Measurements from ENCODE around the gene GUCY1A1.
"Not testable (repeated sequence)": the region's sequence is repeated elsewhere in the genome, so short reads cannot be mapped to it uniquely, and the experiment has no call there.

GUCY1A1 gene

GRCh38 chr4:155666344-155667221 is at the start of gene GUCY1A1:
Gene GUCY1A1 (plus strand): TSS chr4:155666848. CDS start chr4:155696868, 30,020 bp downstream.
- DNase-seq (ENCODE audit: low read depth in 2 of 2), result no peak

GRCh38 chr4:155617296-155617695 is 49.4 kb upstream of the GUCY1A1 start:
- DNase-seq (ENCODE audit: low read depth in 2 of 2), result no peak

DNA sequence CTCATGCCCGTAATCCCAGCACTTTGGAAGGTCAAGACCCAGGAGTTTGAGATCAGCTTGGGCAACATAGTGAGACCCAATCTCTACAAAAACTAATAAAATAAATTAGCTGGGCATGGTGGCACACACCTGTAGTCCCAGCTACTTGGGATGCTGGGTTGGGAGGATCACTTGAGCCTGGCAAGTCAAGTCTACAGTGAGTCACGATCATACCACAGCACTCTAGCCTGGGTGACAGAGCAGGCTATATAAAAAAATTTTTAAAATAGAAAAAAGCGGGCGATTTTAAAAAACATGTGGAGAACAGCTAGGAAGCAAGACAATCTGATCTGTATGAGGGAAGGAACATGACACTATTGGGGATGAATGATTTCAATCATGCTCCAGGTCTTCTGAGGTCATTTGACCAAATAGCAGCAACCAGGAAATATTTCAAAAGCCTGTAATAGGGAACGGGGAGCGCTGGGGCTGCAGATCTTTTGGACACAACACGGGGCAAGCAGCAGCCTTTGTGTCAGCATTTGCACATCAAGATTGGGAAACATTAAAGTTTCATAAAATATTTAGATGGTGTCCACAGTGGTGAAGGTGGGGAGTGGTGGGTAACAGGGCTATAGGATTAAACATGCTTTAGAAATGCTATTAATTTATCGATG is 48.3 kb upstream of the GUCY1A1 start:
- DNase-seq (ENCODE audit: low read depth in 2 of 2), result no peak

- DNase-seq (ENCODE audit: low read depth in 2 of 2), result no peak
These were observed 46.0 kb upstream of the GUCY1A1 start for GRCh38 chr4:155620637-155621036.

GRCh38 chr4:155624478-155624877 is 42.2 kb upstream of the GUCY1A1 start:
- no peak for DNase-seq (ENCODE audit: low read depth in 2 of 2)

- no peak for DNase-seq (ENCODE audit: low read depth in 2 of 2)
These were observed 40.1 kb upstream of the GUCY1A1 start for GRCh38 chr4:155626561-155626960.

DNA sequence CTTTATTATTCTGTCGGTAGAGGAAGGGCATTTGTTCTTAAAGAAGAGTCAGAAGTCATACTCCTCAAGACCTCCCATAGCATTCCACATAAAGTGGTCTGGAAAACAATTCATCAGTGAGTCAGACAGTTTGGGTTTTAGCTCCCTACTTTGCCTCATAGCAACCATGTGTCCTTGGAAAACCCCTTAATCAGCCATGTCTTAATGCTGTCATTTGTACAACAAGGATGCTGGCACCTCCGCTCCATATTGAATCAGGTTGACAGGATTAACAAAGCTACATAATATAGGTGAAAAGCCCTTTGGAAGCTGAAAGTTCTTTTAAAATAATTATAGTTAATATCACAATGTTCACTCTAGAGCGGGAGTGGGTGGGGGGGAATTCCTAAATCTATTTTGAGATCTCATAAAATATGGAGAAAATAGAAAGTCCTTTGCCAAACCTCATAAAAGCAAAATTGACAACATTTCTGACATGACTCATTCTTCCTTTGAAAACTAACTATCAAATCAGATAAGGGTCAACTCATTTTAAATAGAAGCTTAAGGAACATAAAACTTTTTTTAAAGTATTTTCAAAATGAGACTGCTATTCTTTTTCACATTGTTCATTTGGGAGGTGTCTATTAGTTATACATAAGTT is 37.3 kb upstream of the GUCY1A1 start:
- no peak for DNase-seq (ENCODE audit: low read depth in 2 of 2)

DNA sequence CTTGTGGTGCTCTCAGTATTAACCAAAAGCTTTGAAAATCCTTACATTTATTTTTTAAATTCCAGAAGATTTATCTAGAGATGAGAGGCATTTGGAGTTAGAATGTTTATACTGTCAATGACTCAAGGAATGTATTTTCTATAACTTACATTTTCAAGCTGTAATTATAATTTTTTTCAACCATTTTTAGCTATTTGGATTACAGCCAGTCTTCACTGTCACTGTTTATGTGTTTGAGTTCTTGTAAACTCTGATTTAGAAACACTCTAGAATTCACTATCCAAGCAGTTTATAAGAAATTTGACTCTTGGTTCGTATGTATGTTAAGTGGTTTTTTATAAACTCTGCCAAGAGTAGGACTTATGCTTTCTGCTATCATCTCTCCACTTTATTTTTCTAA is 36.7 kb upstream of the GUCY1A1 start:
- no peak for DNase-seq (ENCODE audit: low read depth in 2 of 2)

DNA sequence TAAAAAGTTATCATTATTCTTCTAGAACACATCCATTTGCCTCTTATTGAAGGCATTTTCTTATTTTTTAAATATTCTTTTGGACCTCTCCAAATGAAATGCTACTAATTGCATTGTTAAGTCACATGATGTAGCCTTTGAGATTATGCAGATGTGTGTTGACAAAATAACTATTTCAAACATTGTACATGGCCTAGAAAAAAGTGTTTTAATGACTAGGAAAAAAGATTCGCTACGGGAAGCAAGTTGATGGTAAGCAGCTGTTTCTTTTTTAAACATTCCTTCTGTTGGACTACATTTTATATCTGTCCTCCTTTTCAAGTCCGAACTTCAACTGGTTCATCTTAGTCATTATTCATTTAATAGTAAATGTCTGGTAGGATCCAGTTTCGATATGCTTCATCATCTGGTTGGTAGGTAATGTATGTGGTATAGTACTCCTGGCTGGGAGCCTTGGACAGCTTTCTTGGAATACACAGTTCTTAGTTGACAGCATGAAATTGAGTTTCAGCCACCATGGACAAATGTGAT is 34.3 kb upstream of the GUCY1A1 start:
- no peak for DNase-seq (ENCODE audit: low read depth in 2 of 2)

- no peak for DNase-seq (ENCODE audit: low read depth in 2 of 2)
These were observed 28.3 kb upstream of the GUCY1A1 start for GRCh38 chr4:155638195-155638965.

GRCh38 chr4:155639704-155640523 is 26.7 kb upstream of the GUCY1A1 start:
- DNase-seq (ENCODE audit: low read depth in 2 of 2), result no peak

DNA sequence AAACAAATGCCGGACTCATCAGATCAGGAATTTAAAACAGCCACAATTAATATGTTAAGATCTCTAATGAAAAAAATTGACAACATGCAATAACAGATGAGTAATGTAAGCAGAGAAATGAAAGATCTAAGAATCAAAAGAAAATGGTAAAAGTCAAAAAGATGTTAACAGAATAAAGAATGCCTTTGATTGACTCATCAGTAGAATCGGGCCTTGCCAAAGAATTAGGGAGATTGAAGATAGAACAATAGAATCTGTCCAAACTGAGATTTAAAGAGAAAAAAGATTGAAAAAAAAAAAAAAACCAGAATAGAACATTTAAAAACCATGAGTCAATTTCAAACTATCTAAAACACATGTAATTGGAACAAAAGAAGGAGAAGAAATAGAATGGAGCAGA is 25.9 kb upstream of the GUCY1A1 start:
- DNase-seq (ENCODE audit: low read depth in 2 of 2), result no peak

DNA sequence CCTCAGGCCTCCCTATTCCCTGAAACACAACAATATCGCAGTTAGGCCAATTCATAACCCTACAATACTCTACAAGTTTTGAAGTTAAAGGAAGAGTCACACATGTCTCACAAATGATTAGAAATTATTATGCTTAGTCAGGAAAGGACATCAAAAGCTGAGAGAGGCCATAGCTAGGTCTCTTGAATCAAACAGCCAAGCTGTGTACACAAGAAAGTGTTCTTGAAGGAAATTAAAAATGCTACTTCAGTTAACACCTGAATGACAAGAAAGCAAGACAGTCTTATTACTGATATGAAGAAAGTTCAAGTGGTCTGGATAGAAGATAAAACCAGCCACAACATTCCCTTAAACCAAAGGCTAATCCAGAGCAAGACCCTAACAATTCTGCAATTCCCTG is 23.6 kb upstream of the GUCY1A1 start:
- no peak for DNase-seq (ENCODE audit: low read depth in 2 of 2)

DNA sequence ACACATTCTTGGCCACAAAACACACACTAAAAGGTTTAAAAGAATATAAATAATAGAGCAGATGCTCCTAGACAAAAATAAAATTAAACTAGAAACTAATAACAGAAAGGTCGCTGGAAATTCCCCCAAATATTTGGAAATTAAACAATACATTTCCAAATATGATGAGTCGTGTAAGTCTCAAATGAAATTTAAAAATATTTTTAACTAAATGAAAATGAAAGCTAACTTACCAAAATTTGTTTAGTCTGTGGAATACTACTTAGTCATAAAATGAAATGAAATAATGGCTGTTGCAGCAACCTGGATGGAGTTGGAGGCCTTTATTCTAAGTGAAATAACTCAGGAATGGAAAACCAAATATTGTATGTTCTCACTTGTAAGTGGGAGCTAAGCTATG is 20.6 kb upstream of the GUCY1A1 start:
- no peak for DNase-seq (ENCODE audit: low read depth in 2 of 2)

DNA sequence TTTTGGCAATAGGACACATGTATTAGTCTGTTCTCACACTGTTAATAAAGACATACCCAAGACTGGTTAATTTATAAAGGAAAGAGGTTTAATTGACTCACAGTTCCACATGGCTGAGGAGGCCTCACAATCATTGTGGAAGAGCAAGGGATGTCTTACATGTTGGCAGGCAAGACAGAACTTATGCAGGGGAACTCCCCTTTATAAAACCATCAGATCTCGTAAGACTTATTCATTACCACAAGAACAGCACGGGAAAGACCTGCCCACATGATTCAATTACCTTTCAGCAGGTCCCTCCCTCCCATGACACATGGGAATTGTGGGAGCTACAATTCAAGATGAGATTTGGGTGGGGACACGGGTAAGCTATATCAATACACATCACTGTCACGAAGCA is 15.9 kb upstream of the GUCY1A1 start:
- not testable (repeated sequence) for DNase-seq (ENCODE audit: low read depth in 2 of 2)

DNA sequence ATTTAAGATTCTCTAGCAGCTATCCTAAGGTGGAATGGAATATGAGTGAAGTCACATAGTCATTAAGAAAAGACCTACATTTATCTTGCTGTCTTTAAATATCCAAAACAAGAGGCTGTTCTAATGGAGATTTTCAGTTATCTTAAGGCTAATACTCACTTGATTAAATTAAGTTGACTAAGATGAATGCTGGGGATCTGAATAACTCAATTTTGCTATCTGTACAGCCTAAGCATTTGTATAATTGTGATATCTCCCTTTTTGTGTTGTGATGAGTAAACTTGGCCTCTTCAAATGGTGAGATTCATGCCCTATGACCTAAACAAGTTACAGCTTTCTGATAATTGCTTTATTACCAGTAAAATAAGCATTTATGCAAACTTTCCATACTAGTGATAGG is 13.6 kb upstream of the GUCY1A1 start:
- DNase-seq (ENCODE audit: low read depth in 2 of 2), result no peak

- no peak for DNase-seq (ENCODE audit: low read depth in 2 of 2)
These were observed 10.6 kb upstream of the GUCY1A1 start for GRCh38 chr4:155656025-155656424.

DNA sequence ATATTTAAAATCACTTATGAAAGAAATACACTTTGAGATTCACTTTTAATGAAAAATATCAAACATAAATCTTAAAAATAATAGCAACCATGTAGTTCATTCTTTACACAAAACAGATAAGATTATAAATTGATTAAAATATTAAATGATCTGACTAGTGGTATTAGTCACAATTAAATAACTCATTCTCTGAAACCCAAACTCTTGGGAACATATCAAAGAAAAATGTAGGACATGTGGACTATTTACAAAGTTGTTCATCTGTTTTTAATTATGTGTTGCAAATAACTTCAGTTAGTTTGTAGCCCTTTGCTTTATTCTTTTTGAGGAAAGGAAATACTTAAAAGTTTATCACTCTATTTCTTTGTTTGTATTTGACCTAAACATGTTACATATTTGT is 9.5 kb upstream of the GUCY1A1 start:
- DNase-seq (ENCODE audit: low read depth in 2 of 2), result no peak

DNA sequence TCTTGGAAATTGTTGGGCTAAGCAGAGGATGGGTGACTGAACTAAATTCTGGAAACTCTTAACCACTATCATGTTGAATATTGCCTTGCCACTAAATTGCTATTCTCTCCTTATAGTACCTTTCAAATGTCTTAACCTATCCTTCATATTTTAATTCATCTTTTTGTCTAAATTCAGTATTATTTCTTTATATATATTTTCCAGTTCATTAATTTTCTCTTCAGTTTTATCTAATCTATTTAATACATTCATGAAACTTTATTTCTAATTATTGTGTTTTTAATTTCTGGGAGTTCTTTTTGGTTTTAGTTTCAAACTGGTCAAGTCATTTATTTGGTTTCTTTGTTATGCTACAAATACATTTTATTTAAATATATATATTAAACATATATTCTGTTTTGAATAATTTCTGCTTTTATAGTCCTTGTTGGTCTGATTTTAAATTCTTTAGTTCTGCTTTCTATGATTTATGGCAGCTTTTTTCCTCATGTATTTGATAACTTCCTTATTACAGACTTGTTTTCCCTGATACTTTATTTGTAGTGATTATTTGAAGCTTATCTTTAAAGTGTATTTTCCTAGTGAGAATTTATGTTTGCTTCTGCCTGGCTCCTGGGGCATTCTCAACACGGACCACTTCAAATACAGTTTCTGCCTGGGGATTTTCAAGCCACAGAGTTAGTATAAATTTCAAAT is 8.5 kb upstream of the GUCY1A1 start:
- DNase-seq (ENCODE audit: low read depth in 2 of 2), result no peak

DNA sequence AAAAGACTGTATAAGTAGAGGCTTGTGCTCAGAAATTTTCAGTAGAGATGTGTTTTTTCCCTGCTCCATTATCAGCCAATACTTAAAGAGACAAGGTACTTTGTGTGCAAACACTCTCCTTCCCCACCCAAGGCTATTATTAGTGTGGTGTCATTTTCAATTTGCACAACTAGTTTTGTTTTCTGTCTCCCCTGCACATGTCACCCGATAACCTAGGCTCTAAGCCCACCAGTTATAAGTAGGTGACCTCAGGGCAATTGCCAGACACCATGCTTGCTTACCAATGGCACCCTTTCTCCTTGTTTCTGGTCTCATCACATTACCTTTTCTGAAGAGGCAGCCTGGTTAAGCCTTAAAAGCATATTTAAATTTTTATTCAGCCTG is 8.0 kb upstream of the GUCY1A1 start:
- no peak for DNase-seq (ENCODE audit: low read depth in 2 of 2)

All from stimulated activated CD8-positive, alpha-beta memory T cell treated with anti-CD3 and anti-CD28 coated beads, Interleukin-15, amount 100 ng/mL, for 48 hours (primary cell).